Thoracic aorta (tissue), 2 donors: ENCODE measurements around the gene SFI1. TPM values are rescaled to one million over a fixed set of nuclear protein-coding genes. Genes with fewer than 3 reads are reported as not detected.

Source experiments
- ATAC-seq: fragments of 150-250 bp; one replicate; pipeline ENCODE4 v1.8.0; 2017; ENCODE audit warnings: low read depth; ENCODE audit not compliant: insufficient number of reproducible peaks, low FRiP score
- DNase-seq: peaks from one replicate; pipeline ENCODE4 v3.0.0-alpha.2; 2020; ENCODE audit warnings: low spot score
- H3K27ac ChIP-seq, 2 donors: fragments of 200-600 bp; sonication (generic); 1 replicate in 1 of 2; 2 replicates in 1 of 2; pipeline ENCODE4 v1.5.1; 2016; ENCODE audit warnings: mild to moderate bottlenecking in 2 of 2, moderate library complexity in 2 of 2
- H3K27me3 ChIP-seq: fragments of 200-600 bp; sonication (generic); replicated peaks from 2 replicates; pipeline ENCODE4 v1.6.0; 2016; ENCODE audit warnings: mild to moderate bottlenecking; ENCODE audit not compliant: insufficient read depth
- H3K36me3 ChIP-seq: fragments of 200-600 bp; sonication (generic); one replicate; pipeline ENCODE4 v1.5.1; 2016
- H3K4me1 ChIP-seq, 2 donors: fragments of 200-600 bp; sonication (generic); 1 replicate in 1 of 2; 2 replicates in 1 of 2; pipeline versions ENCODE4 v1.5.1 to v1.6.0; 2016; ENCODE audit warnings: low read depth in 2 of 2, mild to moderate bottlenecking in 1 of 2; ENCODE audit not compliant: control insufficient read depth in 1 of 2
- H3K4me3 ChIP-seq: fragments of 200-600 bp; sonication (generic); 2 replicates; pipeline ENCODE4 v1.5.1; 2016; ENCODE audit warnings: mild to moderate bottlenecking
- H3K9me3 ChIP-seq: fragments of 200-600 bp; sonication (generic); 2 replicates; pipeline ENCODE4 v1.5.1; 2016
- CTCF ChIP-seq: fragments of 200-600 bp; sonication (generic); IDR thresholded peaks from one replicate; pipeline ENCODE4 v1.5.1; 2019; ENCODE audit warnings: antibody characterized with exemption
- total RNA-seq, 2 donors: library from RNA; depleted of rRNA; stranded (reverse); fragments of >200 nt; gene quantifications; one replicate each; pipeline versions ENCODE4 v1.1.0 to v1.2.3, GENCODE V29; 2016

The SFI1 gene
- total RNA-seq, 2 donors from 2014 or later = 25.0 to 59.9 TPM

- DNase-seq = no peak
- H3K9me3 ChIP-seq = no peaks in the 10 kb centered on the region
- no peak overlapping the region for H3K4me3 ChIP-seq
- no peak for TF ChIP-seq CTCF
- peaks cover 21% of the 10 kb centered on the region for H3K36me3 ChIP-seq
- H3K27ac ChIP-seq = no peak overlapping the region
- no peaks in the 10 kb centered on the region for H3K27me3 ChIP-seq
- no peak for ATAC-seq
- H3K4me1 ChIP-seq = no peaks in the 10 kb centered on the region
Observed at GRCh38 chr22:31613904-31614296, 117.6 kb downstream of the SFI1 start.

GRCh38 chr22:31614781-31615490 lies 118.6 kb downstream of the SFI1 start:
- DNase-seq (no peak), ATAC-seq (no peak)
- Histone ChIP-seq H3K36me3 (peaks cover 27% of the 10 kb centered on the region), H3K9me3 (no peaks in the 10 kb centered on the region), H3K27ac (no peak overlapping the region), H3K4me1 (no peaks in the 10 kb centered on the region), H3K27me3 (no peaks in the 10 kb centered on the region), H3K4me3 (no peak overlapping the region)
- TF ChIP-seq CTCF = no peak

GRCh38 chr22:31615491-31615860 lies 119.1 kb downstream of the SFI1 start:
- no peak for TF ChIP-seq CTCF
- H3K4me1 ChIP-seq = no peaks in the 10 kb centered on the region
- no peaks in the 10 kb centered on the region for H3K9me3 ChIP-seq
- no peaks in the 10 kb centered on the region for H3K27me3 ChIP-seq
- H3K27ac ChIP-seq = no peak overlapping the region
- no peak for DNase-seq
- no peak overlapping the region for H3K4me3 ChIP-seq
- H3K36me3 ChIP-seq = peaks cover 28% of the 10 kb centered on the region
- ATAC-seq = no peak

GRCh38 chr22:31615940-31616314 lies 119.6 kb downstream of the SFI1 start:
- ATAC-seq = no peak
- Histone ChIP-seq H3K9me3 (no peaks in the 10 kb centered on the region), H3K4me3 (no peak overlapping the region), H3K27me3 (no peaks in the 10 kb centered on the region), H3K36me3 (peaks cover 32% of the 10 kb centered on the region), H3K4me1 (no peaks in the 10 kb centered on the region), H3K27ac (no peak overlapping the region)
- DNase-seq = no peak
- no peak for TF ChIP-seq CTCF

- no peak for ATAC-seq
Observed at GRCh38 chr22:31616315-31616980, 120.1 kb downstream of the SFI1 start.

More at GRCh38 chr22:31616315-31616980, 120.1 kb downstream of the SFI1 start:
- Histone ChIP-seq H3K27me3 (no peaks in the 10 kb centered on the region), H3K4me1 (no peaks in the 10 kb centered on the region), H3K9me3 (no peaks in the 10 kb centered on the region), H3K4me3 (no peak overlapping the region), H3K36me3 (peaks cover 31% of the 10 kb centered on the region), H3K27ac (no peak overlapping the region)
- no peak for DNase-seq
- TF ChIP-seq CTCF = no peak
